Measurements from ENCODE around the gene SEC61A1.

Gene SEC61A1

DNA sequence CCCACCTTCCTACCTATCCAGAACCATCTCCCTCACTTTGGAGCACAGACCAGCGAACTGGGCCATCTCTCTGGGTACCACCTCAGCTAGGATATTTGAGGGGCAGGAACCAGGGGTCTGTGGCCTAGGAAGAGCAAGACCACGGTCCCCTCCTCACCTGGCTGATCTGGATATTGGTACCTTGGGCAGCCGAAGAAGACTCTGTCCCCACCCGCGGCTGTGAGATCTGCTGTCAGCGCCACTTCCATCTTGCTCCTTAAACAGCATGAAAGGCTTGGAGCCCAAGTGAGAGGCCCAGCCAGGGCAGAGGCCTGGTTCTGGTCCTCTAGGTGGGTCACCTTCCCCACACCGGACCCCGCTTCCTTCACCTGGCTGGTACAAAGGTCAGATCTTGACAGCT, 26.6 kb downstream of the SEC61A1 start:
- no peak for DNase-seq

DNA sequence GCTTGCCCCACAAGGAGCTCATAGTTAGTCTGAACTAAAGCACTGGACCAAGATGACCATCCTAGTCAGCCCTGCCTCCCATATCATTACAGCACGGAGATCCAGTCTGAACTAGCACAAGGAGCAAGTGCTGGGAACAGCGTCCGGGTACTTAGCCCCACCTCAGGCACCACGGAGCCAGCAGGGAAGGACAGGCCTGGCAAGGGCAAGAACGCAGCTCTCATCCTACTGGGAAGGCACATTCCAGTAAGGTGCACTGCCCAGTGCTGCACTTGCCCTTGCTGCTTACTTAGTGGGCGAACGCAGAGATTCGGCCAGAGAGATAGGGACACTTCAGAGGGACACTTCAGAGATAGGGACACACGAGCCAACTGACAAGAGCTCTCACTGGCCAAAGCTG, 27.6 kb downstream of the SEC61A1 start:
- no peak for DNase-seq

DNA sequence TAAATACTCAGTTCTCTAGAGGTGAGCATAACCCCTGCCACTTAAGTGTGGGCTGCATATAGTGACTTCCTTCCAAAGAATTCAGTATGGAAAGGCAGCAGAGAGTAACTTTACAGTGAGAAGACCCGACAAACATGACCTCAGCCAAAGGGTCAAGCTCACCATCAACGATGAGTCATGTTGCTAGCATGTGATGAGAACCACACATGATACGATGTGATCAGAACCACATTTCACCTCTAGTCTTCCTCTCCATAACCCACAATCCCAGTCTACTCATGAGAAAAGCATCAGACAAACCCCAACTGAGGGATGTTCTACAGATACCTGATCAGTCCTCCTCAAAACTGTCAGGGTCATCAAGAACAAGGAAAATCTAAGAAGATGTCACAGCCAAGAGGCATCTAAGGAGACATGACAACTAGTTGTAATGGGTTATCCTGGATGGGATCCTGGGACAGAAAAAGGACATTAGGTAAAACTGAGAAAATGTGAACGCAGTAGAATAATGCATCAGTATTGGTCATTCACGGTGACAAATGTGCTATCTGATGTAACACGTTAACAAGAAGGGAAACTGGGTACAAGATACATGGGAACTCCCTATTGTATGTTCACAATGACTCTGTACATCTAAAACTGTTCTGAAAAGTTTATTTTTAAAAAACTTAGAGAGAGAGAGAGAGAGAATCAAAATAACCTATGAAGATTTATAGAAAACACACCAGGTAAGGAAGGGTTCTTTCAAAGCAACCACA, 28.3 kb downstream of the SEC61A1 start:
- no peak for DNase-seq

DNA sequence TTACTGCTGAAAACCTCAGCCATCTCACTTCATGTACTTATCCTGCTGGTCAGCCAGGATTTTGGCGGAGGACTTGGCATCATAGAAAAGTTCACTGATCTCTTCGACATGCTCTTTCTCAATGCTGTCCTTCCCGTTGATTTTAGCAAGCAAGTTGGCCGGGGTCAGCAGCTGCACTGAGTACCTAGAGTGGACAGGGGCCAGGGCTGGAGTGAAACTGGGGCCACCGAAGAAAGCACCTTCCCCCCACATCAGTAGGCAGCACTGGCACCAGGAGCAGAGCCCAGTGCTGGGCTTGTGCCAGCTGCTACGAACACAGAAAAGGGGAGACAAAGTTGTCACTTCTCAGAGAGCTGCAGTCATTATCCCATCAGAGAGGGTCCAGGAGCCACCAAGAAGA, 29.0 kb downstream of the SEC61A1 start:
- no peak for DNase-seq

DNA sequence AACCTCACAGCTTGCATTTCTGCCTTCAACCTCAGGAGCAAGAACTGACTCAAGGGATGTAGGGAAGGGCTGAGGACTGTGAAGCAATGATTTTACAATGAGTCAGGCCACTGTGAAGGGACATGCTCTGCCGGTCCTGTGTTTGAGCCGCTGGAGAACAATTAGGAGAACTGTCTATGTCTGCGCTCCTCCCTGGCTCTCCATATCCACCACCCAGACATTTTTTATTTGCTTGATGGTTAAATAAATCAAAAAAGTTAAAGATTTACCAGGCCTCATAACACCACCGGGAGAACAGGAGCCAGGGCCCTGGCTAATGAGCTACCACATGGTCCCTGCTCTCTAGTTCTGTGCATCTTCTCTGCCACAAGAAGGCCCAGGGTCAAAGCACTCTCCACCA, 29.6 kb downstream of the SEC61A1 start:
- no peak for DNase-seq

DNA sequence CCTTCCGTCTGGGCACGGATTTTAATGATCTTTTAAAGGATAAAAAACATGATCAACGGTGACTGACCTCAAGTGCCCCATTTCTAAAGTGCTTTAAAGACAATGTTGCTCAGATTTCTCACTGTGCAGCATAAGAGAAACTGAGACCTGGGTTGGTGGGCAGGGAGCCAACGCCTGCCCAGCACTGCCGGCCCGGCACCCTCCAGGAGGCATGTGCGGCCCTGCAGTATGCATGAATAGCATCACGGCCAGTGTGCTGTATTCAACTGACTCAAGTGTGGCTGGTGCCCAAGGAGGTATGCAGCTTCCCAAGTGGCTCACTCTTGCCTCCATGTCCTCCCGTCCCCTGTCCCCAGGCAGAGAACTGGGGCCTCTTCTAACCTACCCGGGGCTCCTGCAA, 30.3 kb downstream of the SEC61A1 start:
- DNase-seq = no peak

DNA sequence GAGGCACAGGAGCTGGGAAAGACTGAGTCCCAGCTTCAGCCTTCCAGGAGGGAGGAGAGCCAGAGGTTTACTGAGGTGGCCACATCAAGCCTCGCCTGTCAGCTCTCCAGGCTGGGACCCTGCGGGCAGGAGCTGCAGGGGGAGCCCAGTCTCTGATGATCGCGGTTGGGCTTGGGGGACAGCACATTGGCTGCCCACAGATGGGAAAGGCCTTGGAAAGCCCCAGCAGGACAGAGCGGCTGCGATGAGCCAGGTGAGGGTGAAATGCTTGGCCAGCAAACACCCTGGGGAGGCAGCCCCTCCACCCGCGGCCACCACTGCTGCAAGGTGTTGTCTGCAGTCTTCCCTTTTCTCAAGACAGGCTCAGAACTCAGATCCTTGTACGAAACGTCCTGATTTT, 31.2 kb downstream of the SEC61A1 start:
- no peak for DNase-seq

DNA sequence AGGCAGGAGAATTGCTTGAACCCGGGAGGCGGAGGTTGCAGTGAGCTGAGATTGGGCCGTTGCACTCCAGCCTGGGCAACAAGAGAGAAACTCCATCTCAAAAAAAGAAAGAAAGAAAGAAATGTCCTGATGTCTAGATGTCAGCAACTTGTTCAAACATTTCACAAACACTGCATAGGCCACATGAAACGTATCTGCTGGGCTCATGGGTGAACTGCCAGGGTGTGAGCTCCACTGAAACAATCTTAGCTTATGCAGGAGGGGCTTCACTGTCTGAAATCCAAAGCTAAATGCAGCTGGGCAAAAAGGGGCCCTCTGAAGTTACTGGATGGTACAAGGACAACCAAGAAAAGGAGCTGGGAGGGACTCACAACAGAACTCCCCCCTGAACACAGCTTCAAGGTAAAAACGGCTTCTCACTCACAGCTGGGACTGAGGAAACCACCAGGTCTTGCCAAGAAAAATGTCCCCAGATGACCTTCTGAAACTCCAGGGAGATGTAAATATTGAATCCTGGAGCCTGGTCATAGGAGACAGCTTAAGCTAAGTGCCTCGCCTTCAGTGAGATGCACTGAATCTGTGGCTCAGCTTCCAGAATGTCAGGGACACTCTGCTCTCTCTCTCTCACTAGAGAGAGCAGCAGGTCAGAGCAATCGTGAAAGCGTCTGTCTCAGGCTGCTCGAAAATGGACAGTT, 31.9 kb downstream of the SEC61A1 start:
- DNase-seq = no peak

DNA sequence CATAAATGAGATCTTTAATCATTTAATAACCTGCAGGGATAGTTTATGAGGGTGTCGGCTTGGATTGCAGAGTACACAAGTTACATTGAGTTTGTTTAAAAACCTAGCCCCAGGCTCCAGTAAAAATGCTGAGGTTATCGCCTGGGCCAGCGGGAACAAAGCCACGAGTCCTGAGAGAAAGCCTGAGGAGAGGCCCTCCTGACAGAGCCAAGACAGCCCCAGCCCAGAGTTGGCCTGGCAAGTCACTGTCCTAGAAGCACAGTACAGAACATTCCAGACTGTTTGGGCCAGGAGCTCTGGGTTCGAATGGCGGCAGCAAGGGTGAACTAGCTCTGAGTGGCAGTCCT, 32.4 kb downstream of the SEC61A1 start:
- no peak for DNase-seq

DNA sequence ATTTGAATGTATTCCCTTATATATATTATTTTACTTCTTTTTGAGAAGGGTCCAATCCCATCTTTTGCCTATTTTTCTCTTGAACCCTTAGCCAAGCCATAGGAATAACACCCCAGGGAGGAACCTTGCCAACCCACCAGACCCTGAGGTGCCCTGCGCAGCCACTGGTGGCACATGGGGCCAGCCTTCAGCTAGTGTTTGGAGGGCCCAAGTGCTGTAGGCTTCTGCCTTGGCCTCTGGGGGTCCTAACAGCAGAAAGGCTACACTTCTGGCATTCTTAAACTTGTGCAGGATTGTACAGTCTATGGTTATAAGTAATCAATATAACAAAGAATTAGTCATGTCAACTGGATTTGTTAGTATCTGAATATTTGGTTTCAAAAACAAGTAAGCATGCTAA, 36.9 kb downstream of the SEC61A1 start:
- no peak for DNase-seq

DNA sequence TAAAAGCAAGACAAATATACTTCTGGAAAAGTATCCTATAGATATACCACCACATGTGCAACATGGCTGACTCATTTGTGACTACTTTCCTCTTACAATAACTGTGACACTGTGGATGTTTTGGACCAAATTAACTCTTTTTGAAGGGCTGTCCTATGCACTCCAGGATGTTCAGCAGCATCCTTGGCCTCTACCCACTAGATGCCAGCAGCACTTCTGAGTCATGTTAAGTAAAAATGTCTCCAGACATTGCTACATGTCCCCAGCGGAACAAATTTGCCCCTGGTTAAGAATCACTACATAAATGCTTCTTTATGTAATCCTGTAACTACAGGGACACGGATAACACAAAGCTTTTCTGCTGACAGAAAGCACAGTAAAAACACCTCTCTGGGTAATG, 39.3 kb downstream of the SEC61A1 start:
- no peak for DNase-seq

DNA sequence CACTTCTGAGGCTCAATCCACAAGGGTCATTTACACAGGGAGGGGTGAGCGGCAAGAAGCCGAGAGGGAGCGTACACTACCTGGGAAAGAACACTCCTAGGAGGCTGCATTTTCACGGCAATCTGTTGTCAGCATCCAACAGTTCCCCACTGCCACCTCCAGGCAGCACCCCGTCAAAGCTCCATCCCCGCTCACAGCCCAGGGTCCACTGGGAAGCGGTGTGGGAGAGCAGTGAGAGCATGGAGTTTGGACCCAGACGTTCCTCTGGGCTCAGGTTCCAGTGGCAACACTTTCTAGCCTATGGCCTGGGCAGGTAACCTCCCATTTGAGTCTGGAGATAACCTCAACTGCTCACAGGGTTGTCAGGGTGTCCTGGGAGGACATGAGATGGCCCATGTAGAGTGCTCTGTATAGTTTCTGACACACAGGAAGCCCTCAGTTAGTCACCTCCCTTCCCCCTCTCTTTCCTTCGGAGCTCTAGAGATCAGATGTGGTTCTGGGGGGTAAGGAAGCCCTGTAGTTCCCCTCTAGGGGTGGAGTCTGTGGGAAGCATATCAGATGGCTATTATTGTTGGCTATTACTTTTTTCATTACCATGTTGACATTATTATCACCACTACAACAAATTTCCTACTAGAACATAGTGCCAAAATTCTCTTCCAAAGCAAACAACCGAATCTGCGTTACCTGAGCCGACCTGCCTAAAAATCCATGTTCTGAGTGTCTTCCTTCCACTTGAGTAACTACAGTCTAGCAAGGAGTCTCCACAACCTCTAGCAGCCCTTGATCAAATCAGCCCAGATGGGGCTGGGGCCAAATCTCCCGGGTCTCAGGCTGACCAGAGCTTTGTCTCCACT, 42.3 kb downstream of the SEC61A1 start:
- DNase-seq = no peak

DNA sequence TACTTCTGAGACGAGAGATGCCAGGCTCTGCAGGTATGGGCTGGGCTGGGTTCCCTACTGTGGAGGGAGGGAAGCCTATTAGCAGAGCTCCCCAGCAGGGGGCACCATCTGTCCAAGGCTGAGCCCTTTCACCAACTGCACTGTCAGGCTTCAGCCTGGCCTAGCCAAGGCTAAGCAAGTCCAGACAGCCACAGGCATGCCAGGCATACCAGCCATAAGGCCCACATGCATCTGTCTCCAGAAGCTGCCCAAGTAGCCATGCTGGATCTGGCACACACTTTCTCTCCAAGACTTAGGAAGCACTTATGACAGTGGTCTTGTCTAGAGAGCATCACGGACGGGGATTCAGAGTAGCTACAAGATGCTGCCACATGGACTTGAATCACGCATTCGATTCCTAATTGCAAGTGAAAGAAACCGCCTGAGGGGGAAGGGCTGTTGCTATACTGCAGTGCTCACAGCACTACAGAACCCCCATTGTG, 43.0 kb downstream of the SEC61A1 start:
- no peak for DNase-seq

DNA sequence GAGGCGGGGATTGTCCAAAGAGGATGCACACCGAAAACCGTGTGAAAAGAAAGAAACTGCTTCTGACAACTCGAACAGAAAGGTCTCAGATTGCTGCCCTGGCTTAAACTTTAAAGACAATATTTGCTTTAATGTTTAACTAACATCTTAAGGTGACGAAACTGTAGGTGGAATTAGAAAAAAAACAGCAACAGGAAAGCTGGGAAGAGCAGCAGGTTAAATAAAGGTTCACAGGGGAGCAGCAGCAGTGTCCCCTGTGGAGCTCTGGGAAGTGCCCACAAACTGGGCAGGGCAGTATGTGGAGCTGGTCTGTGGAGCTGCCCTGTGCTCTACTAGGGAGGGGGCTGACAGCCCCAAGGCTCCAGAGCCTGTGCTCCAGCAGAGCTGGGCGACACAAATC, 46.0 kb downstream of the SEC61A1 start:
- no peak for DNase-seq

DNA sequence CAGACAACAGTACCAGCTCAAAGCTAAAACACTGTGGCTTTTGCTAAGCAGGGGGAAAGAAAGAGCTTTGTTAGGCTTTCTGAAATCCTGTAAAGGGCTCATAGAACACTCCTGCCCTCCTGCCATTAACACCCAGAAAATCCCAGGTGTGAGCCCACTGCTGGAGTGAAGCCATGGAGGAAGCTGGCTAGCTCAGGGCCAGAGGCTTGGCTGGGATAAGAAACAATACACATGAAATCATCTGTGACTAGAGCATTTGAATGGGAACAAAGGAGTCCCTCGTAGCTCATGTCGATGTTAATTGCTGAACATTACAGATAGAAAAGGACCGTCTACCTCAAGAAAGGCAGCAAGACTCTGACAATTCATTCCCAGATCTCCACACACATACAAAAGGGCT, 47.9 kb downstream of the SEC61A1 start:
- DNase-seq = no peak

DNA sequence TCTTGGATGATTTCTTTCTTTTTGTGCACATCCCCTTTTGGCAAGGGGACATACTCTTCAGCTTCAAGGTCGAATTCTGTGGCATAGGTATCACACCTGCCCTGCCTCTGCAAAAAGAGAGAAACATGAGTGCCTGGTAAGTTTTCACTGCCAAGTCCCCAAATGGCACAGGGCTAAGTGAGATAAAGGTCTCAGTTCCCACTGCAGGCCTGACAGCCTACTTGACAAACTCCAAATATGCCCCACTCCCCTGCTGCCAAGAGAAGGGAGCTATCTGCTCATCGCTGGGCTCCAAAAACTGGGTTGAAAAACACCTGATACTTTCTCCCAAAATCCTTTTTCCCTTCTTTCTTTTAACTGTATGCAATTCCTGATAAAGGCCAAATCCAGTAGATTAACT, 48.4 kb downstream of the SEC61A1 start:
- DNase-seq = no peak

DNA sequence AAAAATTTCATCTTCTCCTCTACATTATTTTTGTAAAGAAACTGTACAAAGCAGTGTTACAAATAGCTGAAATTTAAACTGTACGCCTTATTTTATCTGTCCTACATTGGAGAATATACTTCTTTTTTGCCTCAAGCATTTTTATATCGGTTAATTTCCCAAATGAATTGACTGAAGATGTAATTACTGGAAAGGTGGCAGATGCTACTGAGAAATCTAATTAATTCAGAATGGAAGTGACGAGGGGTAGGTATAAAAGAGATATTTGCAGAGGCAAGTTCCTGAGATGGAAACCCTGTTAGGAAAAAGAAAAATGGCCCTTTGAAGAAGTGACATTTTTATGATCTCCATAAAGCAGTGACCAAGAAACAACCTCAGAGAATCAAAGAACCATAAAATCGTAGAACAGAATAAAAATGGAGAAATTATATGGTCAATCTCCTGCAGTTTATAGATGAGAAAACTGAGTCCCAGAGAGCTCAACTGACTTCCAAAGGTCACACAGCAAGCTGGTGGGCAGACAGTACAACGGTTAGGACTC, 51.0 kb downstream of the SEC61A1 start:
- DNase-seq = no peak

DNA sequence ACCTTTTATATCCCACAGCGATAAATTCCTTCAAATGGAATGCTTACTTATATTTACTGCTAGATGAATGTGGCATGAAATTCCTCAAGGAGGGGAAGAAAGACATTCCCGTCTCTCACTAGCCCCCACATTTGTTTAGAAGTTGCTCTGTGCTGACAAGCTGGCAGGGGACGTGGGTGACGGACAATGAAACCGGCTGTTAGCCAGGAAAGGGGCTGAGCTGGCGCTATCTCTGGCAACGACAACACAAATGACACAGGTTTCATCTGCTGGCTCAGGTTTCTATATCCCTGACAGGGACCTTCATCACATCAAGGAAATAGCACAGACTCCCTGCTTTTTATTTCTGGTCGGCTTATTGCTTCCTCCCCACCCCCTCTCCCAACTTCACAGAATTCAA, 55.6 kb downstream of the SEC61A1 start:
- no peak for DNase-seq

DNA sequence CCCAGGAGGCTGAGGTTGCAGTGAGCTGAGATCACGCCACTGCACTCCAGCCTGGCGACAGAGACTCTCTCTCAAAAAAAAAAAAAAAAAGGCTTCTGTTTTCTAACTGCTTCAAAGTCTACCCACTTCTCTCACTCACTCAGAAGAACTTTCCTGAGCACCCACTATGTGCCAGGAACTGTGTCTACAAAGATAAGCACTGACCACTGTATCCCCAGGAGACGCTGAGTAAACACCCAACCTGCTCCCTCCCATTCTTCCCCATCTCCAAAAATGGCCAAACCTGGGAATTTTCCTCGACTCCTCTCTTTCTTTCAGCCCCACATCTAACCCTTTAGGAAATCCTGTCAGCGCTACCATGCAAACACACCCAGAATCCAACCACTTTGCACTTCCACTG, 58.9 kb downstream of the SEC61A1 start:
- no peak for DNase-seq

DNA sequence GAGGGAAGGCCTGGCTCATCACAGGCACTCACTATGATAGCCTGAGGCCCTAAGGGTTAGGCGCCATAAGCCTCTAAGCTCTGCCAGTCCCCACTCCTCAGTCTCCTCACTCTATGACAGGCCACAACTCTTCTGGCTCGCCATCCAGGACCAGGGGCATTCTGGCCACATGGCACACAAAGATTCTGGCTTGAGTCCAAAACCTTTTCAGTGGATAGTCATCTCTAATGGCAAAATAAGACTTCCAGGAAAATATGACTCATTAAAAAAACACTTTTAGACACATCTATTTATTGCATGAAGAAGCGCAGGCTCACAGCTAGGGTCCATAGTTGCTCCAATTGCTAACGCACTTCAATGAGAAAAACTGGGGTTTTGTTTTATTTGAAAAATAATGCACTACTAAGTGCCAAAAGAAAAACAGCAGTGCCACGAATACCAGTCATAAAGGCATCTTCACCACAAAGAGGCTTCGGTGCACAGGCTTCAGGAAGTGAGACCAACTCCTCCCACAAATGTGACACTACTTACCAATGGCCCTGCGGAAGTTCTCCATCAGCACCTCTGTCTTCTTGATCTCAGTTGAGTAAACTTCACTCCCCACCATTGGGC, 60.2 kb downstream of the SEC61A1 start:
- DNase-seq = no peak

DNA sequence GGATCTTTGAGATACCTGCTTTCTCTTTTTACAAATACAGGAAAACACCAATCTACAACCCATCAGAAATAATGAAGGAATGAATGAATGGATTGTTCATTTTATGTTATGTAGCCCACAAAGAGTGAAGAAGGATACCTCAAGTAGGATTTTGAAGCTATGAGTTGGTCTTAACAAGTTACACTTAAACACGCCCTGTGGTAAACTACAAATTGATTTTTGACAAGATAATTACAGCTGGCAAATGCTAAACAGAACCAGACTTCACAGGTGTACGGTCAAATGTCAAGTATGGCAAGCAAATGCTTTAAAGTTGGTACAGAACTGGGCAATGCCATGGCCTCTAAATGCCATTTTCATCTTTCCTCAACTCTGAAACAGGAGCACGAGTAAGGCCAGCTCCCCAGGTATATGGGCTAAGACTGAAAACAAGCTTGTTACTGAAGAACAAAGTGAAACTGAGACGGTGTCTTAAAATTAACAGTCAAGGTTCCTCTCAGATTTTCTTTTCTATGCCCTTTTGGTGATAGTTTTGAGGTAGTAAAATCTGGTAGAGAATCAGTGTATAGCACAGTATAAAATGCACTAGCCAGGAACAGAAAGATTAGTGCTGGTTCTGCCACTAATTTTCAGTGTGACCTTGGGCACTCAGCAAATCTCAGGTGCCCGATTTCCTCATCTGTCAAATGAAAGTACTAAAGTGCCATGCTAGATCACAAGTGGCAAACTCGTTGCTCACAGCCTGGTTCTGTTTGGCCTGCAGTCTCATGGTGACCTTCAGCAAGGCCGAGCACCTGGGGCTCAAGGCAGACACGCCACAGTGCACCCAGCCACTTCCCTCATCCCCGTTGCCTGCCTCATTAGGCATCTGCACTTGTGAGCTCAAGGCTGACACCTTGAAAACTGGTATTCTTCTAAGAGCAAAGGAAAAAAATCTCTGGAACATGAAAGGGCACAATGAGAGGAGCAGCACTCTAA, 61.9 kb downstream of the SEC61A1 start:
- no peak for DNase-seq

Measured in NCI-H1417 treated with DMSO at 0.1 percent for 48 hours (cell line).